ENCODE data around the gene TOGARAM2.

DNA sequence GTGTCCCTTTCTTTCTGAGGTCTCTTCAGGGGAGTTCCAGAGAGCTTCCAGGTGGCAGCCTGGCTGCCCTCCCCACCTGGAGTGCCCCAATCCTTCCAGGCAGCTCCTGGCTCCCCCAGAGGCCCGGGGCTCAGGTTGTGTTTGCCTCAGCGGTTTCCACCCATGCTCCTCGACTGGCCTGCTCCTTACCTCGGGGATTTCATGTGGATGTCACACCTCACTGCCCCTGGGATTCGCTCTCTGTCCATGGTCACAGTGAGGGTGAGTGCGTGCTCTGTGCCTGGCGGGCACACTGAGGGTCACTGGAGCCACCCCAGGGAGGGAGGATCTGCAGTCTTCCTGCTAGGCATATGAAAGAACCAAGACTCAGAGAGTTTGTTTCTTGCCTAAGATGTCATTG, 2.1 kb upstream of the TOGARAM2 start:
- no peak for TF ChIP-seq HDGF (IDR thresholded peaks at IDR 0.05; ENCODE audit: borderline replicate concordance)
- TF ChIP-seq, protein P1, sequence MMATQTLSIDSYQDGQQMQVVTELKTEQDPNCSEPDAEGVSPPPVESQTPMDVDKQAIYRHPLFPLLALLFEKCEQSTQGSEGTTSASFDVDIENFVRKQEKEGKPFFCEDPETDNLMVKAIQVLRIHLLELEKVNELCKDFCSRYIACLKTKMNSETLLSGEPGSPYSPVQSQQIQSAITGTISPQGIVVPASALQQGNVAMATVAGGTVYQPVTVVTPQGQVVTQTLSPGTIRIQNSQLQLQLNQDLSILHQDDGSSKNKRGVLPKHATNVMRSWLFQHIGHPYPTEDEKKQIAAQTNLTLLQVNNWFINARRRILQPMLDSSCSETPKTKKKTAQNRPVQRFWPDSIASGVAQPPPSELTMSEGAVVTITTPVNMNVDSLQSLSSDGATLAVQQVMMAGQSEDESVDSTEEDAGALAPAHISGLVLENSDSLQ (IDR thresholded peaks at IDR 0.05), result no peak
- no peak for TF ChIP-seq ELF4 (IDR thresholded peaks at IDR 0.05)
- no peak for TF ChIP-seq TARDBP (IDR thresholded peaks at IDR 0.05)

Measured in HEK293T (cell line).